ENCODE measurements around the gene RALGPS2.
"Not testable (repeated sequence)": the region's sequence is repeated elsewhere in the genome, so short reads cannot be mapped to it uniquely, and the experiment has no call there.

The RALGPS2 gene

DNA sequence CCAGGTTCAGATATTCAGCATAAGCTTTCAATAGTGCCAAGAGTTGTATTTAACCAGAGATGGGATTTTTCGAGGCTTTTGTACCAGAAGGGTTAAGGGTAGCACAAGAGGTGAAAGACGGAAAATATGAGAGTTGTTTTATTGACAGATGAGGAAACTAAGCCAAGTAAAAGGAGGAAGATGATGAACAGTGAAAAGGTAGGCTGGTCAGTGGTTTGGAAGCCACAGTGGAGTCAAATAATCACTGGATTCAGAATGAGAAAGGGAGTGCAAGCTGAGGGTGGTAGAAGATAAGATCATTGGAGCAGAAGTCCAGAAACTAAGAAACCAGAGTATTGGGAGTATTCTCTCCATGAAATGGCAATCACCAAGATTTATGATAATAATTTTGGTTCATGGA lies 100.1 kb downstream of the RALGPS2 start:
- CTCF ChIA-PET, result no interaction called here
- Mint-ChIP-seq H3K27ac (no peak overlapping the region), H3K36me3 (no peaks in the 10 kb centered on the region), H3K4me3 (no peak overlapping the region), H3K27me3 (no peaks in the 10 kb centered on the region), H3K9me3 (no peaks in the 10 kb centered on the region), H3K4me1 (no peaks in the 10 kb centered on the region)
- DNase-seq, result no peak

DNA sequence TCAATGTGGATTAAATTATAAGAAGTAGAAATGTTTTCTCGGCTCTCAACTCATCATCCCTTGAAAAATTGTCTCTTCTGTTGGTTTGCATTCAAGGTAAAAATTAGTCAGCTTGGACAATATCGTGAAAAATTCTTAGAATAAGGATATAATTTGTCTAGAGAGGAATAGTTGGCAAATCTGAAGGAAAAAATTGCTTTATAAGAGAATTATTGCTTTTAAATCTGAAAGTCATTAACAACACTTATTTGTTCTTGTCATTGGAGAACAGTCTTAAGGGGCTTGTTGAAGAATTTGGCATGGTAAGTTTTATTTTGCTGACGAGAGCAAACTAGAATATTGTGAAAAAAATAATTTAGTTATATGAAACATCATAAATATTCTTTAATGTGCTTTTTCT lies 119.4 kb downstream of the RALGPS2 start:
- H3K4me3 Mint-ChIP-seq, result no peak overlapping the region
- CTCF ChIA-PET, result no interaction called here
- no peaks in the 10 kb centered on the region for H3K4me1 Mint-ChIP-seq
- DNase-seq, result no peak
- H3K9me3 Mint-ChIP-seq, result no peaks in the 10 kb centered on the region
- H3K36me3 Mint-ChIP-seq, result no peaks in the 10 kb centered on the region
- no peak overlapping the region for H3K27ac Mint-ChIP-seq
- H3K27me3 Mint-ChIP-seq, result no peaks in the 10 kb centered on the region

DNA sequence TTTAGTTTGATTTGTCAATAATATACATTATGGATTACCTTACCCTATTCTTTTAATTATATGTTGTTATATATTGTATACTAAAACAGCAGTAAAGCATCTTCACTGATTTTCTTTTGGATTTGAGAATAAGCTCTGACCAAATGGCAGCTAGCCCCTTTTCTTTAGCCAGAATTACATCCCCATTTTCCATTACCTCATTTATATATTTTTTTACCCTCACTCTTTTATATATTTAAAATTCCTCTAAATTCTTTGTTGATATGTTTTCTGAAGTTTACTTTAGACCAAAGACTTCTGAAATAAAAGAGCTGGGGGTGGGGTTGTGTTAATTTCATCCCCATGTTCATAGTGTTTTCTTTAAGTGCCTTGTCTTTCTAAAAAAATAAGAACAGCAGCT lies 121.3 kb downstream of the RALGPS2 start:
- Mint-ChIP-seq H3K4me1 (no peaks in the 10 kb centered on the region), H3K36me3 (no peaks in the 10 kb centered on the region), H3K9me3 (no peaks in the 10 kb centered on the region), H3K4me3 (no peak overlapping the region), H3K27me3 (no peaks in the 10 kb centered on the region), H3K27ac (no peak overlapping the region)
- DNase-seq, result no peak
- CTCF ChIA-PET, result no interaction called here

DNA sequence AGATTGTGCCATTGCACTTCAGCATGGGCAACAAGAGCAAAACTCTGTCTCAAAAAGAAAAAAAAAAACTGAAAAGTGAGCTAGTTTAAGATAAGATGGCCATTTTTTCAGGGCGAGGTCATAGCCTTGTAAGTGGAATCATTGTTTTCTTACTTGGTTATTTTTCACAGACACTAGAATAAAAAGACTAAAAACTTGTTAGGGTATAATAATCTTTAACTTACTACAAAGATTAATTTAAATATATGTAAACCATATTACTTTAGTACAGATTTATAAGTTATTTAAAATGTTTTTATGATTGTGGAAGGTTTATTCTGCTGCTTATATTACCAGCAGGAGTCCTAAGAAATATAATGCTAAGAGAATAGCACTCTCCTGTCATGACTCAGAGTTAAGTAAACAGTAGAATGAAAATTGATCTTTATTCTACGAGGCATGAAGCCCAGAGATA lies 122.4 kb downstream of the RALGPS2 start:
- Mint-ChIP-seq H3K4me3 (no peak overlapping the region), H3K9me3 (no peaks in the 10 kb centered on the region), H3K36me3 (no peaks in the 10 kb centered on the region), H3K27ac (no peak overlapping the region), H3K4me1 (no peaks in the 10 kb centered on the region), H3K27me3 (no peaks in the 10 kb centered on the region)
- CTCF ChIA-PET, result no interaction called here
- DNase-seq, result no peak

DNA sequence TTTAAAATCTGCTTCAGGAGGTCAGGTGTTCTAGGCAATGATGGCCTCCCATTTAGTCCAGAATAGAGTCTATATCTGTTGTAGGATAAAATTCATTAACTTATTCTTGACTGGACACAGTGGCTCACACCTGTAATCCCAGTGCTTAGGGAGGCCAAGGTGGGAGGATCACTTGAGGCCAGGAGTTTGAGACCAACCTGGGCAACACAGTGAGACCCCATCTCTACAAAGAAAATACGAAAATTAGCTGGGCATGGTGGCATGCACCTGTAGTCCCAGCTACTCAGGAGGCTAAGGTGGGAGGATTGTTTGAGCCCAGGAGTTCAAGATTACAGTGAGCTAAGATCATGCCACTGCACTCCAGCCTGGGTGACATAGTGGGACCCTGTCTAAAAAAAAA lies 122.9 kb downstream of the RALGPS2 start:
- CTCF ChIA-PET, H3K27ac Mint-ChIP-seq, H3K27me3 Mint-ChIP-seq, H3K4me3 Mint-ChIP-seq, H3K9me3 Mint-ChIP-seq, H3K4me1 Mint-ChIP-seq, DNase-seq, H3K36me3 Mint-ChIP-seq: not testable (repeated sequence)

DNA sequence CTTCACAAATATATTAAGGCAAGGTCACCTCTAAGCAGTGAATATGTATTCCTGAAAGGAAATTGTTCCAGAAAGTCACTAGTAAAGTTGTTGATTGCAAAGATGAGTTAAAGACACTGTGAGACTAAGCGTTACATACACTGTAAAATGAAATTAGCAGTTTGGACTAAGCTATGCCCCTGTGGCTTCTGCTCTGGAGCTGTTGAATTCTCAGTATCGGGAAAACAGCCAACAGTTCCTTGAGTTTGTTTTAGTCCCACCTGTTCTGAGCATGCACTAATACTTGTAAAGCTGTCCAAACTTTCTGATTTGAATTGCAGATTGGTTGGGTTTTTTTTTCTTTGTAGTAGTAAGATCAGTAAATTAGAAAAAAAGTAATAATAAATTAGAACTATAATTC lies 124.9 kb downstream of the RALGPS2 start:
- Mint-ChIP-seq H3K27ac (no peak overlapping the region), H3K27me3 (no peaks in the 10 kb centered on the region), H3K4me1 (no peaks in the 10 kb centered on the region), H3K9me3 (no peaks in the 10 kb centered on the region), H3K4me3 (no peak overlapping the region), H3K36me3 (no peaks in the 10 kb centered on the region)
- DNase-seq, result no peak
- CTCF ChIA-PET, result interaction anchor here (1.5 kb wide), 1 partner anchor 24 kb away, joined by 3 read pairs; no protein-coding TSS in a partner anchor

DNA sequence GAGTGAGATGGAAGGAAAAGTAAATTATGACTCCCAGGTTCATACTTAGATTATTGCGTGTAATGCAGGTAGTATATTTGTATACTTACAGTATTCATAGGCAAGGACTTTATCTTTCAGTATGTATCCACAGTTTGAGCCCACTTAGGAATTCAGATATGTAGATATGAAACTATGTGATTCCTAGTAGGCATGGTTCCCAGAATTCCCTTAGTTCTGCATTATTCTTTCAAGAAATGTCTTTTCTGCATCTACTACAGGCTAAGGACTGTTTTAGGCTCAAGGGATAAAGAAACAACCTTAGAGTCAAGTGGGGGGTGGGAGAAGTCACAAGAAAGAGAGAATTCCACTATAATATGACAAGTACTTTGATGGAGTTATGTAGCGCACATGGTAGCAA lies 132.1 kb downstream of the RALGPS2 start:
- no peak for DNase-seq
- Mint-ChIP-seq H3K4me1 (no peaks in the 10 kb centered on the region), H3K27ac (no peak overlapping the region), H3K36me3 (no peaks in the 10 kb centered on the region), H3K4me3 (no peak overlapping the region), H3K9me3 (no peaks in the 10 kb centered on the region), H3K27me3 (no peaks in the 10 kb centered on the region)
- CTCF ChIA-PET, result no interaction called here

DNA sequence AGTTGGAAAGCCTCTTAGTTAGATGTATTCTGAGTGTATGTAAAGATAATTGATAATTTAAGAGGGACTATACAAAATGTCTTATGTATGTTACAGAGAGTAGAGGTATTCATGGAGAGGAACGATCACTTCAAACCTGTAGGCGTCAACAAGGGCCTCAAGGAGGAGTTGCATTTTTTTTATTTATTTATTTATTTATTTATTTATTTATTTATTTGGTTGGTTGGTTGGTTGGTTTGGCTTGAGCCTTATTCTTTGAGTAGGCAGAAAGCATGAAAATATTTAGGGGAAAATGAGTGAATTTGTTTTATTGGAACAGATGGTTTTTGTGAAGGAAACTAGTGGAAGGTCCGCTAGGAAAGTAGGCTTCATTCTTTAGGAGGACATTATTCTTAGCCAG lies 137.4 kb downstream of the RALGPS2 start:
- Mint-ChIP-seq H3K36me3 (no peaks in the 10 kb centered on the region), H3K9me3 (no peaks in the 10 kb centered on the region), H3K4me3 (no peak overlapping the region), H3K27ac (no peak overlapping the region), H3K27me3 (no peaks in the 10 kb centered on the region), H3K4me1 (no peaks in the 10 kb centered on the region)
- no peak for DNase-seq
- CTCF ChIA-PET, result no interaction called here

DNA sequence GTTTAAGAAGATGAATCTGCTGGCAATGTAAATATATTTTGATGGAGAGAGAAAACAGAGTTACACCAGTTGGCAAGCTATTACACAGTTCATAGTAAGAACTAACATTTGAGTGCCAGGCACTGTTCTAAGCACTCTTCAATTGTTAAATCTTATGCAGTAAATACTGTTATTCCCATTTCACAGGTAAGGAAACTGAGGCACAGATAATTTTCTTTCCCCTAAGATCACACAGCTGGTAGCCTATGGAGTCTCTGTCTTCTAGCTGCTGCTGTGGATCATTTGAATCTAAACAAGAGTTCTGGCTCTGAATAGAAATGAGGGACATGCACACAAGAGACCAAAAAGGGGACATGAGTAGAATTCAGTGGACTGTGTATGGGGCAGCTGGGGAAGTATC lies 137.8 kb downstream of the RALGPS2 start:
- H3K27ac Mint-ChIP-seq, result no peak overlapping the region
- CTCF ChIA-PET, result interaction anchor here (1.0 kb wide), 1 partner anchor 141 kb away, joined by 3 read pairs; no protein-coding TSS in a partner anchor
- peaks cover 3% of the 10 kb centered on the region for H3K4me1 Mint-ChIP-seq
- no peak overlapping the region for H3K4me3 Mint-ChIP-seq
- DNase-seq, result no peak
- no peaks in the 10 kb centered on the region for H3K27me3 Mint-ChIP-seq
- no peaks in the 10 kb centered on the region for H3K9me3 Mint-ChIP-seq
- H3K36me3 Mint-ChIP-seq, result no peaks in the 10 kb centered on the region

DNA sequence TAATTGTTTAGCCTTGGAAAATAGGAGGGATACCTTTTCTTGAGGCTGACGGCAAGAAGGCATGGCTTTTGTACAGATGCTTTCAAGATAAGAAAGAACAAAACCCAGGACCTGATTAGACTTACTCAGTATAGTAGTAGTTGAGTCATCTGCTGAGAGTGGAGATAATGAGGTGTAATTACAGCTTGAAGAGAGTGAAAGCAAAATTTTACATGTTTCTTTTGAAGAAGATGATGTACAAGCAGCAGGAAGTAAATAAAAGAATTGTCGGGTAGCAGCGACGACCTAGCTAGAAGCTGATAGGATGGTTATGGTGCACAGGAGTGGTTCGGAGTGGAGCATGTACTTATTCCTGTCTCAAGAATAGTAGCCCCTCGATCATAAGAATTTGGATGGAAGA lies 139.3 kb downstream of the RALGPS2 start:
- Mint-ChIP-seq H3K4me3 (no peak overlapping the region), H3K9me3 (no peaks in the 10 kb centered on the region), H3K4me1 (peaks cover 3% of the 10 kb centered on the region), H3K27me3 (no peaks in the 10 kb centered on the region), H3K36me3 (no peaks in the 10 kb centered on the region), H3K27ac (no peak overlapping the region)
- DNase-seq, result no peak
- CTCF ChIA-PET, result no interaction called here

DNA sequence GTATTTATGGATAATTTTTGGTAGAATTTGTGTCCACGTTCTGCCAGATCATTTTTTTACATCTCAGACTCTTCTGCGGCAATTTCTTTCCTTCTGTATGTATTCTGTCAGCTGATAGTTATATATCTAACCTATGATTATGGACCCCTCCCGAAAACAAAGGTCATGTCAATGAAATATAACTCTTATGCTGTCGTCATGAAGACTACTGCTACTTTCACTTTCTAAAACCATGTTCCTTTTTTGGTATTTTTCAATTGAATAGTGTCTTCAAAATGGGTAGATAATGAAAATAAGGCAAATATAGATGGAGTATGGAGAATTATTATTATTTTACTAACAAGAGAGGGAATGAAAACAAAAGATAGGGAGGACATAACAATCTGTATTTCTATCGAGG lies 142.6 kb downstream of the RALGPS2 start:
- Mint-ChIP-seq H3K27ac (no peak overlapping the region), H3K4me1 (peaks cover 5% of the 10 kb centered on the region), H3K36me3 (no peaks in the 10 kb centered on the region), H3K4me3 (no peak overlapping the region), H3K27me3 (no peaks in the 10 kb centered on the region), H3K9me3 (no peaks in the 10 kb centered on the region)
- CTCF ChIA-PET, result no interaction called here
- no peak for DNase-seq

DNA sequence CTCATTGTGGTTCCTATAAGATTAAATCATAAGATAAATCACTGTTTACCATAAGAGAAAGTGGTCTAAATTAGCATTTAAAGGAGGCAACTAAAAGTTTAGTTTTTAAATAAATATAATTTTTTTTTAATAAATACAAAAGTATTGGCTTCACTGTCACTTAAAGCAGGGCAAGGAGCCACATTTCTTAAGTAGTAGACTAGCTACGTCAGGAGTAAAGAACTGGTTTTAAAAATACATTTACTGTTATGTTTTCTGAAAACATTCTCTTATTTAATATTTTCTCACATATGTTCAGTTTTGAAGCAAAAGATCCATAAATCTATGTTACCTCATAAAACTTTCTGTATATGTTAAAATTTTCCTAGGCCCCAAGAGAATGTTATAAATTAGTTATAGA lies 143.7 kb downstream of the RALGPS2 start:
- no peaks in the 10 kb centered on the region for H3K27me3 Mint-ChIP-seq
- no peak overlapping the region for H3K27ac Mint-ChIP-seq
- H3K36me3 Mint-ChIP-seq, result no peaks in the 10 kb centered on the region
- H3K4me1 Mint-ChIP-seq, result peaks cover 7% of the 10 kb centered on the region
- H3K4me3 Mint-ChIP-seq, result no peak overlapping the region
- H3K9me3 Mint-ChIP-seq, result no peaks in the 10 kb centered on the region
- CTCF ChIA-PET, result no interaction called here
- no peak for DNase-seq

DNA sequence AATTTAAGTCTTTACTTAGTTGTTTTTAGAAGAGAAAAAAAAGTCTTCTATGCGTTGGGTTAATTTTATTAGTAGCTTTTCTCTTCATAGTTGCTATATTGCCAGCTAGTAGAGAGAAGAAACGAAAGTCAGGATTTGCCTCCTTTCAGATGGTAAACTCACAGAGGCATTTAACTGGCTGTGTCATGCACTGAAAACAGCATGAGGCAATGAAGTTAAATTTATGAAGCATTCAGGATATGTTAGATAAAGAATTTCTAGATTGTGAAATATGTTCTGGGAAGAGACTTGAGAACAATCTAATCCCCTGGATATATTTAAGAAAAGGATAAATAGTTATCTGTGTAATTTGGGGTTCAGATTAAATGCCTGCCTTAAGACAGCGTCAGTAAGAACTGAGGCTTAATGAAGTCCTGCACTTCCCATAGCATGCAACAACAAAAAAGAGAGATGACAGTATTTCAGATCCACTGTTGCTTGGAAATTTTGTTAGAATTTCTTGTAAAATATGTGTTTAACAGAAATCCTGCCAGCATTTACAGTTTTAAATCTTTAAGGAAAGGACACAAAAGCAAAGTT lies 144.2 kb downstream of the RALGPS2 start:
- peaks cover 7% of the 10 kb centered on the region for H3K4me1 Mint-ChIP-seq
- CTCF ChIA-PET, result no interaction called here

DNA sequence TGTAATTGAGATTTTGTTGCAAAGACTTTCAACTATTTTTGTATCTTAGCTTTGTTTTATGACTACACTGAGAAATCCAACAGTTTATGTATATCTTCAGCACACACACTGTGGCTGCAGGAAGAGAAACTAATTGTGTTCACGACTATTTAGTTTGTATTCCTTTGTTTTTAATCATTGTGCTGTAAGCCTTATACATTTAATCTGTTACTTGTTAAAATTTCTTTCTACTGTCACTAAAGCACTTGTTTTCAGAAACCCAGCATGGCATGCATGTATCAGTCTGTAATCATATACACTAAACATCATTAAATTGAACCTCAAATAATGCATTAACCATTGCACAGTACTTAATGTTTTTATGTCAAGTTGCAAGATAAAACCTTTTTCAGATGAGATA lies 145.2 kb downstream of the RALGPS2 start:
- H3K27ac Mint-ChIP-seq, result no peak overlapping the region
- H3K36me3 Mint-ChIP-seq, result no peaks in the 10 kb centered on the region
- no peak for DNase-seq
- no peak overlapping the region for H3K4me3 Mint-ChIP-seq
- H3K9me3 Mint-ChIP-seq, result no peaks in the 10 kb centered on the region
- no peaks in the 10 kb centered on the region for H3K27me3 Mint-ChIP-seq
- CTCF ChIA-PET, result no interaction called here
- peaks cover 7% of the 10 kb centered on the region for H3K4me1 Mint-ChIP-seq

More for the DNA sequence above, 144.2 kb downstream of the RALGPS2 start:
- Mint-ChIP-seq H3K9me3 (no peaks in the 10 kb centered on the region), H3K27ac (no peak overlapping the region), H3K4me3 (no peak overlapping the region), H3K27me3 (no peaks in the 10 kb centered on the region), H3K36me3 (no peaks in the 10 kb centered on the region)
- no peak for DNase-seq

DNA sequence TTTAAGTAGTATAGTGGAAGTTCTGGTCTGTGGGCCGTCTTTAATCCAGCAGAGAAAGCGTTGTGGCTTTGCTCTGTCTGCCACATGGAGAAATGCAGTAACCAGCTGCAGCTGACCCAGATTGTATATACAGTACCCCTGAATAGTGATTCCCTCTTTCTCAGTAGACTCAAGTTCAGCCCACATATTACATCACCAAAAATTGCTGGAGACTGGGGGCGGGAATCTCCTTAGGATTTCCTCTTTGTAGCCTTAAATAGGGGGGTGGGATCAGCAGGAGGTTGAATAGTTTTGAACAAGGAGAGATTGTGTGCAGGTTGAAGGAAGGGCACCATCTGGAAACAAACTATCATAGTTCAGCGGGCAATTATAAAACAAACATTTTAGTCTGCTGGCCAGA lies 145.9 kb downstream of the RALGPS2 start, which contains the start of gene ANGPTL1:
ANGPTL1 (minus strand) TSS at position 134 of the 400 bp plus-strand sequence. CDS start 5,301 bp downstream, outside the sequence.
- H3K9me3 Mint-ChIP-seq, result no peaks in the 10 kb centered on the region
- CTCF ChIA-PET, result no interaction called here
- H3K27ac Mint-ChIP-seq, result no peak within 1 kb of the TSS

More for the DNA sequence above, 145.9 kb downstream of the RALGPS2 start, which contains the start of gene ANGPTL1:
- no peaks in the 10 kb centered on the region for H3K36me3 Mint-ChIP-seq
- no peak for DNase-seq
- H3K4me1 Mint-ChIP-seq, result peaks cover 7% of the 10 kb centered on the region
- no peak within 1 kb of the TSS for H3K4me3 Mint-ChIP-seq
- no peaks in the 10 kb centered on the region for H3K27me3 Mint-ChIP-seq
